ENCODE measurements around the gene SBK3.
"Not testable (repeated sequence)": the region's sequence is repeated elsewhere in the genome, so short reads cannot be mapped to it uniquely, and the experiment has no call there.

Gene SBK3

GRCh38 chr19:55576746-55577145, 31.4 kb upstream of the SBK3 start:
- DNase-seq (ENCODE audit: low read depth in 2 of 3, low spot score in 1 of 3): no peak

- not testable (repeated sequence) for DNase-seq (ENCODE audit: low read depth in 2 of 3, low spot score in 1 of 3)
Measured at GRCh38 chr19:55573929-55574328, 28.6 kb upstream of the SBK3 start.

GRCh38 chr19:55569477-55569876, 24.1 kb upstream of the SBK3 start:
- DNase-seq (ENCODE audit: low read depth in 2 of 3, low spot score in 1 of 3): not testable (repeated sequence)

- DNase-seq (ENCODE audit: low read depth in 2 of 3, low spot score in 1 of 3): no peak
Measured at GRCh38 chr19:55567708-55568328, 22.5 kb upstream of the SBK3 start.

GRCh38 chr19:55566823-55567222, 21.5 kb upstream of the SBK3 start:
- no peak for DNase-seq (ENCODE audit: low read depth in 2 of 3, low spot score in 1 of 3)

GRCh38 chr19:55563261-55563690, 17.9 kb upstream of the SBK3 start:
- no peak for DNase-seq (ENCODE audit: low read depth in 2 of 3, low spot score in 1 of 3)

GRCh38 chr19:55559684-55560083, 14.3 kb upstream of the SBK3 start:
- no peak for DNase-seq (ENCODE audit: low read depth in 2 of 3, low spot score in 1 of 3)

- DNase-seq (ENCODE audit: low read depth in 2 of 3, low spot score in 1 of 3): no peak
Measured at GRCh38 chr19:55554741-55555152, 9.4 kb upstream of the SBK3 start.

GRCh38 chr19:55554302-55554701, 9.0 kb upstream of the SBK3 start:
- DNase-seq (ENCODE audit: low read depth in 2 of 3, low spot score in 1 of 3): no peak

- no peak for DNase-seq (ENCODE audit: low read depth in 2 of 3, low spot score in 1 of 3)
Measured at GRCh38 chr19:55553217-55554182, 8.2 kb upstream of the SBK3 start.

GRCh38 chr19:55552620-55553019, 7.3 kb upstream of the SBK3 start:
- DNase-seq (ENCODE audit: low read depth in 2 of 3, low spot score in 1 of 3): no peak

- no peak for DNase-seq (ENCODE audit: low read depth in 2 of 3, low spot score in 1 of 3)
Measured at GRCh38 chr19:55552206-55552605, 6.9 kb upstream of the SBK3 start.

GRCh38 chr19:55550321-55550650, 4.9 kb upstream of the SBK3 start:
- DNase-seq (ENCODE audit: low read depth in 2 of 3, low spot score in 1 of 3): no peak

- no peak for DNase-seq (ENCODE audit: low read depth in 2 of 3, low spot score in 1 of 3)
Measured at GRCh38 chr19:55549500-55550320, 4.4 kb upstream of the SBK3 start.

GRCh38 chr19:55546822-55547614, 1.7 kb upstream of the SBK3 start:
- no peak for DNase-seq (ENCODE audit: low read depth in 2 of 3, low spot score in 1 of 3)

- DNase-seq (ENCODE audit: low read depth in 2 of 3, low spot score in 1 of 3): no peak
Measured at GRCh38 chr19:55546011-55546410, 668 bp upstream of the SBK3 start.

GRCh38 chr19:55544776-55545439, 435 bp downstream of the SBK3 start:
- no peak for DNase-seq (ENCODE audit: low read depth in 2 of 3, low spot score in 1 of 3)

GRCh38 chr19:55544014-55544413, 1.3 kb downstream of the SBK3 start:
- DNase-seq (ENCODE audit: low read depth in 2 of 3, low spot score in 1 of 3): no peak

- DNase-seq (ENCODE audit: low read depth in 2 of 3, low spot score in 1 of 3): no peak
Measured at GRCh38 chr19:55543567-55543966, 1.8 kb downstream of the SBK3 start.

GRCh38 chr19:55542292-55542855, 3.0 kb downstream of the SBK3 start:
- DNase-seq (ENCODE audit: low read depth in 2 of 3, low spot score in 1 of 3): no peak

Data from stimulated activated CD4-positive, alpha-beta T cell treated with anti-CD3 and anti-CD28 coated beads, Interleukin-12 subunit alpha, Interleukin-12 subunit beta, amount 100 ng/mL, for 48 hours (primary cell).